IMR-90 (cell line): ENCODE results near the gene PANX1. TPM values are rescaled to one million over a fixed set of nuclear protein-coding genes. Genes with fewer than 3 reads are reported as not detected.

Experiments
- ATAC-seq: fragments of 200-7000 bp; cut with Tn5 transposase; 2 replicates; pipeline ENCODE4 v1.9.1; 2020; ENCODE audit warnings: low read depth, mild to moderate bottlenecking, moderate library complexity
- BruUV-seq: library from RNA; stranded (reverse); fragments of 400-500 nt; replicated peaks from 2 replicates; lab custom pipeline; 2021; lab: Mats Ljungman, UMichigan
- CTCF ChIA-PET: fragments of 300-600 bp; formaldehyde crosslinking; extraction: SDS; loops from one replicate; lab custom pipeline; 2021; ENCODE audit warnings: antibody characterized with exemption; lab: Yijun Ruan, JAX
- POLR2A ChIA-PET: fragments of 300-600 bp; sonication (Branson Sonifier 250); formaldehyde crosslinking; loops from one replicate; lab custom pipeline; 2022; ENCODE audit warnings: antibody characterized with exemption; ENCODE audit not compliant: unreplicated experiment; lab: Charles Lee
- DNase-seq: peaks from one replicate; pipeline ENCODE4 v3.0.0; 2013
- H2AFZ ChIP-seq: replicated peaks from 2 replicates; pipeline ENCODE3; 2013; ENCODE audit warnings: low read length, mild to moderate bottlenecking; ENCODE audit not compliant: poor library complexity
- H2AK5ac ChIP-seq: 2 replicates; pipeline ENCODE4 v1.6.1; 2013; ENCODE audit warnings: low read depth, low read length, inconsistent platforms
- H2AK9ac ChIP-seq: replicated peaks from 2 replicates; pipeline ENCODE3; 2013; ENCODE audit warnings: mild to moderate bottlenecking, low read depth, low read length, moderate library complexity; ENCODE audit not compliant: poor library complexity
- H2BK120ac ChIP-seq: 2 replicates; pipeline ENCODE4 v1.6.1; 2013; ENCODE audit warnings: low read depth, low read length, inconsistent platforms
- H2BK15ac ChIP-seq: 3 replicates; pipeline ENCODE4 v1.6.1; 2013; ENCODE audit warnings: low read depth, low read length, inconsistent platforms
- H2BK20ac ChIP-seq: 2 replicates; pipeline ENCODE4 v1.6.1; 2013; ENCODE audit warnings: low read depth, mild to moderate bottlenecking, inconsistent platforms, low read length, moderate library complexity
- H2BK5ac ChIP-seq: 2 replicates; pipeline ENCODE4 v1.6.1; 2013; ENCODE audit warnings: mild to moderate bottlenecking, low read depth, low read length, inconsistent platforms; ENCODE audit not compliant: poor library complexity, severe bottlenecking
- H3K14ac ChIP-seq: replicated peaks from 2 replicates; pipeline ENCODE4 v1.6.1; 2013; ENCODE audit warnings: low read depth, low read length, inconsistent platforms
- H3K18ac ChIP-seq: 2 replicates; pipeline ENCODE4 v1.6.1; 2013; ENCODE audit warnings: low read depth, low read length, control low read depth
- H3K23ac ChIP-seq: 2 replicates; pipeline ENCODE4 v1.6.1; 2013; ENCODE audit warnings: low read depth, low read length, inconsistent platforms
- H3K27ac ChIP-seq: 2 replicates; pipeline ENCODE4 v1.5.1; 2013; ENCODE audit warnings: mild to moderate bottlenecking, control low read depth, low read length; ENCODE audit not compliant: insufficient read depth
- H3K27me3 ChIP-seq: 2 replicates; pipeline ENCODE4 v1.6.1; 2013; ENCODE audit warnings: low read length; ENCODE audit not compliant: control insufficient read depth, insufficient read depth
- H3K36me3 ChIP-seq: 2 replicates; pipeline ENCODE4 v1.6.1; 2013; ENCODE audit warnings: low read length, mixed read lengths; ENCODE audit not compliant: control insufficient read depth, insufficient read depth
- H3K4ac ChIP-seq: 2 replicates; pipeline ENCODE4 v1.6.1; 2013; ENCODE audit warnings: low read depth, low read length, inconsistent platforms
- H3K4me1 ChIP-seq: 2 replicates; pipeline ENCODE4 v1.6.1; 2013; ENCODE audit warnings: low read length, mixed read lengths; ENCODE audit not compliant: control insufficient read depth, insufficient read depth
- H3K4me2 ChIP-seq: 2 replicates; pipeline ENCODE4 v1.6.1; 2013; ENCODE audit warnings: low read depth, mild to moderate bottlenecking, control low read depth, low read length, moderate library complexity
- H3K4me3 ChIP-seq: 2 replicates; pipeline ENCODE4 v1.5.1; 2013; ENCODE audit warnings: low read depth, mild to moderate bottlenecking, control low read depth, low read length, moderate library complexity; ENCODE audit not compliant: insufficient read depth
- H3K56ac ChIP-seq: 2 replicates; pipeline ENCODE4 v1.6.1; 2013; ENCODE audit warnings: low read length, inconsistent platforms; ENCODE audit not compliant: insufficient read depth; ENCODE audit errors: extremely low read depth
- H3K79me1 ChIP-seq, 2 experiments: 2 replicates each; pipeline ENCODE4 v1.6.1; 2013; ENCODE audit warnings: low read length in 2 of 2, inconsistent platforms in 1 of 2, low read depth in 1 of 2
- H3K9ac ChIP-seq: 2 replicates; pipeline ENCODE4 v1.6.1; 2013; ENCODE audit warnings: low read depth, low read length, control low read depth
- H3K9me1 ChIP-seq: 2 replicates; pipeline ENCODE4 v1.6.1; 2013; ENCODE audit warnings: low read length, inconsistent platforms; ENCODE audit not compliant: insufficient read depth
- H3K9me3 ChIP-seq: 2 replicates; pipeline ENCODE4 v1.6.1; 2013; ENCODE audit warnings: low read length; ENCODE audit not compliant: control insufficient read depth, insufficient read depth
- H4K20me1 ChIP-seq: 2 replicates; pipeline ENCODE4 v1.6.1; 2013; ENCODE audit warnings: low read length, inconsistent platforms; ENCODE audit not compliant: insufficient read depth
- H4K5ac ChIP-seq: 2 replicates; pipeline ENCODE4 v1.6.1; 2013; ENCODE audit warnings: mild to moderate bottlenecking, low read depth, low read length, control low read depth
- H4K8ac ChIP-seq, 2 experiments: 2 replicates each; pipeline ENCODE4 v1.6.1; 2013; ENCODE audit warnings: low read depth in 2 of 2, low read length in 2 of 2, control low read depth in 1 of 2, inconsistent platforms in 1 of 2
- H4K91ac ChIP-seq: 2 replicates; pipeline ENCODE4 v1.6.1; 2013; ENCODE audit warnings: low read depth, low read length, inconsistent platforms; ENCODE audit not compliant: insufficient read depth
- BHLHE40 ChIP-seq: fragments of 150-350 bp; IDR thresholded peaks from 2 replicates; pipeline ENCODE4 v1.6.1; 2016; ENCODE audit warnings: mild to moderate bottlenecking, low read depth, low read length
- CEBPB ChIP-seq: IDR thresholded peaks from 2 replicates; pipeline ENCODE4 v1.6.1; 2012; ENCODE audit warnings: low read depth, low read length, improper control_type of control experiment
- CHD1 ChIP-seq: IDR thresholded peaks from 2 replicates; pipeline ENCODE4 v1.6.1; 2012; ENCODE audit warnings: low read depth, low read length, improper control_type of control experiment
- FOS ChIP-seq: fragments of 150-350 bp; IDR thresholded peaks from 2 replicates; pipeline ENCODE4 v1.6.1; 2016; ENCODE audit warnings: low read depth, low read length
- MAFK ChIP-seq: IDR thresholded peaks from 2 replicates; pipeline ENCODE4 v1.6.1; 2012; ENCODE audit warnings: low read depth, low read length, improper control_type of control experiment
- MAZ ChIP-seq: IDR thresholded peaks from 2 replicates; pipeline ENCODE4 v1.6.1; 2012; ENCODE audit warnings: low read depth, mild to moderate bottlenecking, low read length, improper control_type of control experiment, moderate library complexity, borderline replicate concordance
- MXI1 ChIP-seq: IDR thresholded peaks from 2 replicates; pipeline ENCODE4 v1.6.1; 2012; ENCODE audit warnings: low read depth, mild to moderate bottlenecking, low read length, moderate library complexity, borderline replicate concordance
- NFE2L2 ChIP-seq: fragments of 150-350 bp; IDR thresholded peaks from 2 replicates; pipeline ENCODE4 v1.6.1; 2016; ENCODE audit warnings: low read depth, mild to moderate bottlenecking, low read length
- POLR2A ChIP-seq: IDR thresholded peaks from 2 replicates; pipeline ENCODE4 v1.6.1; 2012; ENCODE audit warnings: mild to moderate bottlenecking, low read depth, low read length
- RAD21 ChIP-seq: IDR thresholded peaks from 2 replicates; pipeline ENCODE4 v1.6.1; 2012; ENCODE audit warnings: low read length, improper control_type of control experiment
- RCOR1 ChIP-seq: IDR thresholded peaks from 2 replicates; pipeline ENCODE4 v1.6.1; 2012; ENCODE audit warnings: mild to moderate bottlenecking, low read length, improper control_type of control experiment; ENCODE audit not compliant: insufficient replicate concordance
- RFX5 ChIP-seq: IDR thresholded peaks from 2 replicates; pipeline ENCODE4 v1.8.0; 2012; ENCODE audit warnings: low read depth, mild to moderate bottlenecking, low read length, moderate library complexity
- SMC3 ChIP-seq: fragments of 150-350 bp; IDR thresholded peaks from 2 replicates; pipeline ENCODE4 v1.6.1; 2016; ENCODE audit warnings: low read depth, mild to moderate bottlenecking, antibody characterized with exemption, low read length, moderate library complexity
- WGBS, 2 experiments: methylation state at CpG; one replicate each; pipeline versions ENCODE4 v1.1.5 to v1.1.7; 2013; ENCODE audit warnings: missing lambda C conversion rate in 2 of 2; ENCODE audit not compliant: insufficient read length in 1 of 2; ENCODE audit errors: extremely low coverage in 2 of 2; 5-methylcytosine and 5-hydroxymethylcytosine counted together
- dilution Hi-C: fragments of 300-500 bp; cut with HindIII; formaldehyde crosslinking; loops from one replicate; pipeline ENCODE4 v1.14.3; 2018; ENCODE audit warnings: low sequenced_read_pairs; ENCODE audit not compliant: unreplicated experiment
- in situ Hi-C: fragments of 300-500 bp; cut with MboI; formaldehyde crosslinking; loops from 3 replicates; pipeline ENCODE4 v1.14.3; 2019; ENCODE audit warnings: low sequenced_read_pairs, inconsistent platforms, mixed read lengths
- intact Hi-C: fragments of 100-400 bp; cut with micrococcal nuclease; formaldehyde crosslinking; loops from 2 replicates; pipeline ENCODE4 v1.10.0; 2022
- polyA plus RNA-seq, 3 experiments: library from polyadenylated mRNA; depleted of rRNA; stranded (reverse); fragments of >200 nt; gene quantifications; 2 replicates each; pipeline ENCODE4 v1.2.3, GENCODE V29; 2012; ENCODE audit warnings: low replicate concordance in 1 of 3
- total RNA-seq: library from RNA; depleted of rRNA; stranded (reverse); fragments of >200 nt; gene quantifications from 2 replicates; pipeline ENCODE4 v1.2.3, GENCODE V29; 2012
- TF ChIP-seq, protein P1 (sequence below): fragments of 150-350 bp; IDR thresholded peaks from 2 replicates; pipeline ENCODE4 v1.6.1; 2017; ENCODE audit warnings: mild to moderate bottlenecking, antibody characterized with exemption, low read length, low read depth
- TF ChIP-seq, protein P2 (sequence below): conservative IDR thresholded peaks from 2 replicates; pipeline ENCODE4 v1.5.1; 2012; ENCODE audit warnings: mild to moderate bottlenecking, low read depth, low read length, improper control_type of control experiment

Gene PANX1
- total and polyA plus RNA-seq, 2 of the 4 experiments (the other 2 are of a cell fraction): 29.8 to 70.8 TPM

DNA sequence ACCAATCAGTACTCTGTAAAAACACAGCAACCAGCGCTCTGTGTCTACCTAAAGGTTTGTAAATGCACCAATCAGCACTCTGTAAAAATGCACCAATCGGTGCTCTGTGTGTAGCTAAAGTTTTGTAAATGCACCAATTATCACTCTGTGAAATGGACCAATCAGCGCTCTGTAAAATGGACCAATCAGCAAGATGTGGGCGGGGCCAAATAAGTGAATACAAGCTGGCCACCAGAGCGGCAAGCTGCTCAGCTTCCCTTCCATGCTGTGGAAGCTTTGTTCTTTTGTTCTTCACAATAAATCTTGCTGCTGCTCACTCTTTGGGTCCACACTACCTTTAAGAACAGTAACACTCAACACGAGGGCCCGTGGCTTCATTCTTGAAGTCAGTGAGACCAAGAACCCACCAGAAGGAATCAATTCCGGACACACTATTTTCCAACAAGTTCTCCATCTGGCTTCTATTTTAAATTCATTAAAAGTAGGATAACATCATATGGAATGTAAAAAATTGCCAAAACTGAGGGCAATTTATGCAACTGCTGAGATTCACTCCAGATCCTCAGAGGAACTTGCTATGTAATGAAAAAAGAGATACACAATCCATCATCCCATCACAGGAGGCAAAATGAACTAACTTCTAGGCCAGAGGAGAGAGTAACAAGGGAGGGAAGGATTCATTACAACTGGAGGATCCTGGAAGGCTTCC, 3.1 kb upstream of the PANX1 start:
- intact Hi-C loops (no loop called here), in situ Hi-C loops (loop anchor here (25.0 kb wide), 3 partner anchors 637 to 1113 kb away; partner anchors contain the start of gene AMOTL1), dilution Hi-C loops (no loop called here)
- Histone ChIP-seq H4K91ac (no peak overlapping the region), H2AK9ac (no peak overlapping the region), H3K23ac (no peak overlapping the region), H3K9me3 (no peaks in the 10 kb centered on the region), H3K4me2 (no peak overlapping the region), H3K14ac (no peak overlapping the region), H2BK15ac (no peak overlapping the region), H3K18ac (no peak overlapping the region), H2BK20ac (no peak overlapping the region), H3K27me3 (no peaks in the 10 kb centered on the region), H3K4me1 (peaks cover 4% of the 10 kb centered on the region), H3K36me3 (no peaks in the 10 kb centered on the region), H2AK5ac (no peak overlapping the region), H2AFZ (no peak overlapping the region), H3K27ac (no peak overlapping the region), H3K9ac (no peak overlapping the region), H3K9me1 (peaks cover 6% of the 10 kb centered on the region; the same call in 1 of the 2 replicates), H2BK120ac (no peak overlapping the region), H3K79me1 (peaks cover 7 to 38% of the 10 kb centered on the region in 2 experiments; a peak in 3 of 4 replicates), H4K8ac (no peak overlapping the region), H4K20me1 (peaks cover 3% of the 10 kb centered on the region; the same call in 1 of the 2 replicates), H3K56ac (no peak overlapping the region), H3K4me3 (no peak overlapping the region), H2BK5ac (no peak overlapping the region), H3K4ac (no peak overlapping the region), H4K5ac (no peak overlapping the region)
- 100% methylated on average over 1 of the region's 8 CpGs; no CpG with 5 or more reads in 1 of the 2 experiments for WGBS, 2 experiments
- no peak for DNase-seq
- ChIA-PET CTCF (no interaction called here), POLR2A (no interaction called here)
- no peak for ATAC-seq
- BruUV-seq: no TSS peak
- TF ChIP-seq CEBPB: no peak
- TF ChIP-seq RFX5: no peak
- TF ChIP-seq MAZ: no peak
- no peak for TF ChIP-seq SMC3
- TF ChIP-seq CHD1: no peak
- TF ChIP-seq RAD21: no peak
- TF ChIP-seq POLR2A: no peak
- no peak for TF ChIP-seq FOS
- TF ChIP-seq MXI1: no peak
- TF ChIP-seq, protein P1, sequence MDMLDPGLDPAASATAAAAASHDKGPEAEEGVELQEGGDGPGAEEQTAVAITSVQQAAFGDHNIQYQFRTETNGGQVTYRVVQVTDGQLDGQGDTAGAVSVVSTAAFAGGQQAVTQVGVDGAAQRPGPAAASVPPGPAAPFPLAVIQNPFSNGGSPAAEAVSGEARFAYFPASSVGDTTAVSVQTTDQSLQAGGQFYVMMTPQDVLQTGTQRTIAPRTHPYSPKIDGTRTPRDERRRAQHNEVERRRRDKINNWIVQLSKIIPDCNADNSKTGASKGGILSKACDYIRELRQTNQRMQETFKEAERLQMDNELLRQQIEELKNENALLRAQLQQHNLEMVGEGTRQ: no peak
- no peak for TF ChIP-seq RCOR1
- TF ChIP-seq MAFK: no peak
- TF ChIP-seq BHLHE40: no peak
- no peak for TF ChIP-seq NFE2L2
- TF ChIP-seq, protein P2, sequence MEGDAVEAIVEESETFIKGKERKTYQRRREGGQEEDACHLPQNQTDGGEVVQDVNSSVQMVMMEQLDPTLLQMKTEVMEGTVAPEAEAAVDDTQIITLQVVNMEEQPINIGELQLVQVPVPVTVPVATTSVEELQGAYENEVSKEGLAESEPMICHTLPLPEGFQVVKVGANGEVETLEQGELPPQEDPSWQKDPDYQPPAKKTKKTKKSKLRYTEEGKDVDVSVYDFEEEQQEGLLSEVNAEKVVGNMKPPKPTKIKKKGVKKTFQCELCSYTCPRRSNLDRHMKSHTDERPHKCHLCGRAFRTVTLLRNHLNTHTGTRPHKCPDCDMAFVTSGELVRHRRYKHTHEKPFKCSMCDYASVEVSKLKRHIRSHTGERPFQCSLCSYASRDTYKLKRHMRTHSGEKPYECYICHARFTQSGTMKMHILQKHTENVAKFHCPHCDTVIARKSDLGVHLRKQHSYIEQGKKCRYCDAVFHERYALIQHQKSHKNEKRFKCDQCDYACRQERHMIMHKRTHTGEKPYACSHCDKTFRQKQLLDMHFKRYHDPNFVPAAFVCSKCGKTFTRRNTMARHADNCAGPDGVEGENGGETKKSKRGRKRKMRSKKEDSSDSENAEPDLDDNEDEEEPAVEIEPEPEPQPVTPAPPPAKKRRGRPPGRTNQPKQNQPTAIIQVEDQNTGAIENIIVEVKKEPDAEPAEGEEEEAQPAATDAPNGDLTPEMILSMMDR: no peak
